Mesenchymal stem cell (in vitro differentiated cells and primary cell): ENCODE measurements around the gene CYP2F1.

Experiments used
- DNase-seq: peaks from one replicate; pipeline ENCODE4 v3.0.0-alpha.2; 2013
- H2AFZ ChIP-seq: one replicate; pipeline ENCODE4 v1.6.1; 2013; ENCODE audit warnings: low read depth, mild to moderate bottlenecking, control low read depth, inconsistent platforms, low read length, moderate library complexity
- H2AK5ac ChIP-seq: 2 replicates; pipeline ENCODE4 v1.6.1; 2013; ENCODE audit warnings: low read length, moderate library complexity, mild to moderate bottlenecking, inconsistent platforms; ENCODE audit not compliant: severe bottlenecking
- H2BK120ac ChIP-seq: one replicate; pipeline ENCODE4 v1.6.1; 2013; ENCODE audit warnings: low read depth, mild to moderate bottlenecking, inconsistent platforms, low read length, moderate library complexity
- H2BK12ac ChIP-seq, 2 experiments: one replicate each; pipeline ENCODE4 v1.6.1; 2013; ENCODE audit warnings: inconsistent platforms in 2 of 2, low read length in 2 of 2, mild to moderate bottlenecking in 2 of 2, moderate library complexity in 2 of 2, control low read depth in 1 of 2
- H2BK15ac ChIP-seq: one replicate; pipeline ENCODE4 v1.6.1; 2013; ENCODE audit warnings: mild to moderate bottlenecking, low read depth, inconsistent platforms; ENCODE audit not compliant: poor library complexity, severe bottlenecking
- H2BK5ac ChIP-seq: 2 replicates; pipeline ENCODE4 v1.6.1; 2013; ENCODE audit warnings: low read depth, mild to moderate bottlenecking, low read length, control low read depth, inconsistent platforms; ENCODE audit not compliant: poor library complexity, severe bottlenecking
- H3K14ac ChIP-seq, 2 experiments: one replicate each; pipeline ENCODE4 v1.6.1; 2013; ENCODE audit warnings: inconsistent platforms in 2 of 2, low read length in 2 of 2, control low read depth in 1 of 2, mild to moderate bottlenecking in 1 of 2, moderate library complexity in 1 of 2
- H3K18ac ChIP-seq, 2 experiments: one replicate each; pipeline ENCODE4 v1.6.1; 2013; ENCODE audit warnings: inconsistent platforms in 2 of 2, low read length in 2 of 2, control low read depth in 1 of 2, low read depth in 1 of 2, mild to moderate bottlenecking in 1 of 2
- H3K23ac ChIP-seq, 2 experiments: one replicate each; pipeline ENCODE4 v1.6.1; 2013; ENCODE audit warnings: inconsistent platforms in 2 of 2, low read length in 2 of 2, mild to moderate bottlenecking in 2 of 2, moderate library complexity in 2 of 2, control low read depth in 1 of 2
- H3K27ac ChIP-seq: 2 replicates; pipeline ENCODE4 v1.5.1; 2013; ENCODE audit warnings: mild to moderate bottlenecking, moderate library complexity, low read length, control low read depth, inconsistent platforms; ENCODE audit not compliant: poor library complexity, severe bottlenecking
- H3K27me3 ChIP-seq, 2 experiments: 2 replicates each; pipeline versions ENCODE4 v1.6.1 to v1.7.0; 2013; ENCODE audit warnings: low read length in 2 of 2, mild to moderate bottlenecking in 2 of 2, moderate library complexity in 2 of 2, control low read depth in 1 of 2, inconsistent platforms in 1 of 2; ENCODE audit not compliant: control insufficient read depth in 1 of 2, insufficient read depth in 1 of 2
- H3K36me3 ChIP-seq, 2 experiments: 2 replicates each; pipeline versions ENCODE4 v1.6.1 to v1.7.0; 2013; ENCODE audit warnings: low read length in 2 of 2, control low read depth in 1 of 2, inconsistent platforms in 1 of 2, low read depth in 1 of 2, mild to moderate bottlenecking in 1 of 2; ENCODE audit not compliant: insufficient read depth in 2 of 2, control insufficient read depth in 1 of 2
- H3K4ac ChIP-seq, 2 experiments: one replicate each; pipeline ENCODE4 v1.6.1; 2013; ENCODE audit warnings: inconsistent platforms in 2 of 2, low read length in 2 of 2, mild to moderate bottlenecking in 2 of 2, moderate library complexity in 2 of 2, control low read depth in 1 of 2, low read depth in 1 of 2
- H3K4me1 ChIP-seq: 2 replicates; pipeline ENCODE4 v1.6.1; 2013; ENCODE audit warnings: low read depth, low read length, control low read depth; ENCODE audit not compliant: control insufficient read depth, insufficient read depth
- H3K4me2 ChIP-seq: 2 replicates; pipeline ENCODE4 v1.6.1; 2013; ENCODE audit warnings: low read length, mild to moderate bottlenecking, inconsistent platforms; ENCODE audit not compliant: poor library complexity, severe bottlenecking
- H3K4me3 ChIP-seq, 2 experiments: 2 replicates each; pipeline versions ENCODE4 v1.5.1 to v1.7.0; 2013; ENCODE audit warnings: low read length in 2 of 2, mild to moderate bottlenecking in 2 of 2, control low read depth in 1 of 2, low read depth in 1 of 2; ENCODE audit not compliant: insufficient read depth in 1 of 2
- H3K79me1 ChIP-seq: replicated peaks from 2 replicates; pipeline ENCODE4 v1.6.1; 2013; ENCODE audit warnings: mild to moderate bottlenecking, control low read depth, low read length, inconsistent platforms; ENCODE audit not compliant: poor library complexity, severe bottlenecking
- H3K9ac ChIP-seq: 2 replicates; pipeline ENCODE4 v1.7.0; 2013; ENCODE audit warnings: mild to moderate bottlenecking, low read length, moderate library complexity
- H3K9me3 ChIP-seq: 2 replicates; pipeline ENCODE4 v1.7.0; 2013; ENCODE audit warnings: mild to moderate bottlenecking, low read length; ENCODE audit not compliant: control insufficient read depth
- H4K8ac ChIP-seq: one replicate; pipeline ENCODE4 v1.6.1; 2013; ENCODE audit warnings: inconsistent platforms, mild to moderate bottlenecking, low read length, moderate library complexity
- H4K91ac ChIP-seq: one replicate; pipeline ENCODE4 v1.6.1; 2013; ENCODE audit warnings: mild to moderate bottlenecking, low read length, inconsistent platforms
- WGBS: methylation state at CpG from one replicate; pipeline ENCODE4 v1.1.7; 2013; ENCODE audit warnings: mixed read lengths; 5-methylcytosine and 5-hydroxymethylcytosine counted together

CYP2F1 gene

DNA sequence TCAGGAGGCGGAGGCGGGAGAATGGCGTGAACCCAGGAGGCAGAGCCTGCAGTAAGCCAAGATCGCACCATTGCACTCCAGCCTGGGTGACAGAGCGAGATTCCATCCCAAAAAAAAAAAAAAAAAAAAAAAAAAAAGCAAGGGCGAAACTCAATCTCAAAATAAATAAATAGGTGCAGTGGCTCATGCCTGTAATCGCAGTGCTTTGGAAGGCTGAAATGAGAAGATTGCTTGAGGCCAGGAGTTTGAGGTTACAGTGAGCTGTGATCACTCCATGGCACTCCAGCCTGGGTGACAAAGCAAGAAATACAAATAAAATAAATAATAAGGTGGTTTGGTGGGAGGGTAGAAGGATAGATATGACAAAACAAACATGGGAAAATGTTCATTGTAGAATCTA lies 39.8 kb downstream of the CYP2F1 start:
- no peaks in the 10 kb centered on the region for H3K4me1 ChIP-seq
- H3K4ac ChIP-seq: no peak overlapping the region
- no peak overlapping the region for H3K4me3 ChIP-seq
- no peak overlapping the region for H2BK5ac ChIP-seq
- H3K9ac ChIP-seq: no peak overlapping the region
- no peaks in the 10 kb centered on the region for H3K9me3 ChIP-seq
- H2BK15ac ChIP-seq: no peak overlapping the region
- no peak overlapping the region for H3K14ac ChIP-seq
- no peak overlapping the region for H2BK120ac ChIP-seq
- DNase-seq: no peak
- no peak overlapping the region for H3K4me2 ChIP-seq
- no peak overlapping the region for H3K23ac ChIP-seq
- no peak overlapping the region for H3K27ac ChIP-seq
- no peak overlapping the region for H4K8ac ChIP-seq
- H2AK5ac ChIP-seq: no peak overlapping the region
- no peaks in the 10 kb centered on the region for H3K79me1 ChIP-seq
- no peak overlapping the region for H2BK12ac ChIP-seq
- no peak overlapping the region for H2AFZ ChIP-seq
- H3K27me3 ChIP-seq: peaks cover 0 to 5% of the 10 kb centered on the region in 2 experiments
- 96% methylated on average over 7 of the region's 7 CpGs for WGBS
- no peaks in the 10 kb centered on the region for H3K36me3 ChIP-seq
- no peak overlapping the region for H4K91ac ChIP-seq
- no peak overlapping the region for H3K18ac ChIP-seq

DNA sequence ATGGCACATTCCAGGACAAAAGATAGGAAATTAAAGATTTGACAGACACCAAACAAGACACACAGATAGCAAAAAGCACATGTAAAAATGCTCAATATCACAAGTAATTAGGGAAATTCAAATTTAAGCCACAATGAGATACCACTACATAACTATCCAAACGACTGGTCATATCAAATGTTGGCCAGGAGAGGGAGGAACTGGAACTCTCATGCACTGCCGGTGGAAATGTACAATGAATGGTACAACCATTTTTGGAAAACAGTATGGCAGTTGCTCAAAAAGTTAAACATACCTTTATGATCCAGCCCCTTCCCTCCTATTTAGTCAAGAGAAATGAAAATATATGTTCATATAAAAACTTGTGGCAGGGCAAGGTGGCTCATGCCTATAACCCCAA lies 42.0 kb downstream of the CYP2F1 start:
- Histone ChIP-seq H2BK120ac (no peak overlapping the region), H3K9ac (no peak overlapping the region), H3K27ac (no peak overlapping the region), H4K91ac (no peak overlapping the region), H3K4me1 (no peaks in the 10 kb centered on the region), H4K8ac (no peak overlapping the region), H3K9me3 (no peaks in the 10 kb centered on the region), H2BK15ac (no peak overlapping the region), H3K14ac (no peak overlapping the region), H2BK5ac (no peak overlapping the region), H2BK12ac (no peak overlapping the region), H2AK5ac (no peak overlapping the region), H2AFZ (no peak overlapping the region), H3K27me3 (peaks cover 0 to 5% of the 10 kb centered on the region in 2 experiments), H3K4me2 (no peak overlapping the region), H3K4ac (no peak overlapping the region), H3K4me3 (no peak overlapping the region), H3K23ac (no peak overlapping the region), H3K36me3 (no peaks in the 10 kb centered on the region), H3K18ac (no peak overlapping the region), H3K79me1 (no peaks in the 10 kb centered on the region)
- WGBS: 69% methylated on average over 2 of the region's 2 CpGs
- DNase-seq: no peak

DNA sequence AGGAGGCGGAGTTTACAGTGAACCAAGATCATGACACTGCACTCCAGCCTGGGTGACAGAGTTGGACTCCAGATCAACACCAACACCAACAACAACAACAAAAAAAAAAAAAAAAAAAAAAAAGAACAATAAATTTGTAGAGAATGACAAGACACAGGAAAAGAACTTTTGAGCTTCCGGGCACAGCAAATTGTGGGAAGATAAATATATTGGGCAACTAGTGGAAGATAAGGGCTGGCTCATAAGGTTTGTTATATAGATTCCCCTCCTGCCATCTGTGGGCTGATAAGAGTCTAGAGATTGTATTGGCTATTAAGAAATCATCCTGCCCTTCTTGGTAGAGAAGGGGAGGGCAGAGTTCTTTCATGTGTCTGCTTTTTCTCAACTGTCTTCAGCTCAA lies 45.6 kb downstream of the CYP2F1 start:
- no peak overlapping the region for H2BK12ac ChIP-seq
- 52% methylated on average over 1 of the region's 2 CpGs for WGBS
- no peak overlapping the region for H3K4ac ChIP-seq
- H2BK15ac ChIP-seq: no peak overlapping the region
- no peak overlapping the region for H3K9ac ChIP-seq
- no peak overlapping the region for H3K23ac ChIP-seq
- H2BK5ac ChIP-seq: no peak overlapping the region
- peak; percentile 34 for DNase-seq
- no peak overlapping the region for H3K4me2 ChIP-seq
- H3K4me1 ChIP-seq: no peaks in the 10 kb centered on the region
- no peak overlapping the region for H2AK5ac ChIP-seq
- no peak overlapping the region for H3K27ac ChIP-seq
- H3K27me3 ChIP-seq: peaks cover 0 to 5% of the 10 kb centered on the region in 2 experiments
- no peaks in the 10 kb centered on the region for H3K79me1 ChIP-seq
- H3K36me3 ChIP-seq: no peaks in the 10 kb centered on the region
- no peaks in the 10 kb centered on the region for H3K9me3 ChIP-seq
- no peak overlapping the region for H3K4me3 ChIP-seq
- no peak overlapping the region for H3K18ac ChIP-seq
- H3K14ac ChIP-seq: no peak overlapping the region
- H2BK120ac ChIP-seq: no peak overlapping the region
- no peak overlapping the region for H2AFZ ChIP-seq
- no peak overlapping the region for H4K8ac ChIP-seq
- no peak overlapping the region for H4K91ac ChIP-seq

DNA sequence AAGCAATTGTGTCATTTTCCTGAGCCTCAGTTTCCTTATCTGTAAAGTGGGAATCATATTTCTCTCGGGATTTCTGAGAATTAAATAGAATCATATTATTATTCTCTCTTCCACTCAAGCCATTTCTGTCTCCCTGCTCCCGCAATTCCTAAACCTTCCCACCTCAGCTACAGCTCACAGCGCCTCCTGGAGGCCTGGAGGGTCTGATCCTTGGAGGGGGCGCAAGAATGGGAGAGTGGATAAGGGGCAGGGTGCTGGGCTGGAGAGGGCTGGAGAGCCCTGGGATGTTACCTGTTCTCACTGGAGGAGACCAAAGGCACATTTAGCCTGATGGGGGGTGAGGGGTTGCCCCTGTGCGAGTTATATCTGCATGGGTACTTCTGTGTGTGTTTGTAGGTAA lies 47.7 kb downstream of the CYP2F1 start:
- H2BK5ac ChIP-seq: no peak overlapping the region
- peak overlapping the region in 1 of 2 experiments; percentile 40 for H3K18ac ChIP-seq
- no peak overlapping the region for H3K23ac ChIP-seq
- H3K79me1 ChIP-seq: no peaks in the 10 kb centered on the region
- no peak overlapping the region for H2AK5ac ChIP-seq
- WGBS: 97% methylated on average over 3 of the region's 5 CpGs
- no peak for DNase-seq
- no peak overlapping the region for H3K27ac ChIP-seq
- H3K4ac ChIP-seq: no peak overlapping the region
- no peak overlapping the region for H3K9ac ChIP-seq
- no peak overlapping the region for H3K14ac ChIP-seq
- no peaks in the 10 kb centered on the region for H3K27me3 ChIP-seq
- H2BK120ac ChIP-seq: no peak overlapping the region
- no peak overlapping the region for H3K4me3 ChIP-seq
- no peak overlapping the region for H4K91ac ChIP-seq
- H3K9me3 ChIP-seq: no peaks in the 10 kb centered on the region
- H3K36me3 ChIP-seq: no peaks in the 10 kb centered on the region
- H2BK12ac ChIP-seq: no peak overlapping the region
- H3K4me1 ChIP-seq: no peaks in the 10 kb centered on the region
- H3K4me2 ChIP-seq: no peak overlapping the region
- H2AFZ ChIP-seq: no peak overlapping the region
- H4K8ac ChIP-seq: no peak overlapping the region
- H2BK15ac ChIP-seq: peak overlapping the region; percentile 12
